Measurements from ENCODE around the gene ERN1. TPM values are rescaled to one million over a fixed set of nuclear protein-coding genes. Genes with fewer than 3 reads are reported as not detected.

The ERN1 gene
- total and polyA plus RNA-seq, 2 experiments from 2014 or later = 10.3 to 16.5 TPM

DNA sequence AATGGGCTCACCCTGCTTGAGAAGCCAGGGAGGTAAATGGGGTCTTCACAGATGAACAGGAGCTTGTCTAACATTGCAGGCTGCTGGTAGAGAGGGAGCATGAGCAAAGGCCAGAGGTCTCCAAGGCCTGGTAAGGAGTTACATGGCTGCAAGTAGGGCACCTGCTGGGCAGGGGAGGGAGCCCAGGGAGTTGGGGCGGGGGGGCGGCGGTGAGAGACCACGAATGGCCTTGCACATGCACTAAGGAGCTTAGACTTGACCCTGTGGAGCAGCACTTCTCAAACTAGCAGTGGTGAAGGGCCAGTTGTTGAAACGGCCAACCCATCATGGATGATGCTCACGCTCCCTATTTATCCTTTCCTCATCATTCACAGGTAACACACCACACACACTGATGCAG, 38.4 kb downstream of the ERN1 start:
- WGBS (ENCODE audit: low lambda C conversion rate, missing lambda C conversion rate) = 92% methylated on average over 6 of the region's 6 CpGs
- Histone ChIP-seq H3K4me2 (no peak overlapping the region), H3K9me3 (ENCODE audit: low read depth) (no peaks in the 10 kb centered on the region), H3K36me3 (replicated peaks; ENCODE audit: insufficient read depth, low read depth) (no peaks in the 10 kb centered on the region), H4K20me1 (ENCODE audit: insufficient read depth, poor library complexity, severe bottlenecking) (no peaks in the 10 kb centered on the region), H3K27me3 (no peaks in the 10 kb centered on the region), H3K27ac (no peak overlapping the region), H3K79me2 (peaks cover 17% of the 10 kb centered on the region), H2AFZ (no peak overlapping the region), H3K9me2 (replicated peaks; ENCODE audit: insufficient read depth) (no peaks in the 10 kb centered on the region), H3K4me1 (ENCODE audit: insufficient read depth) (peaks cover 12% of the 10 kb centered on the region), H3K4me3 (no peak overlapping the region)
- DNase-seq (ENCODE audit: low spot score) = no peak
- TF ChIP-seq, protein P1, sequence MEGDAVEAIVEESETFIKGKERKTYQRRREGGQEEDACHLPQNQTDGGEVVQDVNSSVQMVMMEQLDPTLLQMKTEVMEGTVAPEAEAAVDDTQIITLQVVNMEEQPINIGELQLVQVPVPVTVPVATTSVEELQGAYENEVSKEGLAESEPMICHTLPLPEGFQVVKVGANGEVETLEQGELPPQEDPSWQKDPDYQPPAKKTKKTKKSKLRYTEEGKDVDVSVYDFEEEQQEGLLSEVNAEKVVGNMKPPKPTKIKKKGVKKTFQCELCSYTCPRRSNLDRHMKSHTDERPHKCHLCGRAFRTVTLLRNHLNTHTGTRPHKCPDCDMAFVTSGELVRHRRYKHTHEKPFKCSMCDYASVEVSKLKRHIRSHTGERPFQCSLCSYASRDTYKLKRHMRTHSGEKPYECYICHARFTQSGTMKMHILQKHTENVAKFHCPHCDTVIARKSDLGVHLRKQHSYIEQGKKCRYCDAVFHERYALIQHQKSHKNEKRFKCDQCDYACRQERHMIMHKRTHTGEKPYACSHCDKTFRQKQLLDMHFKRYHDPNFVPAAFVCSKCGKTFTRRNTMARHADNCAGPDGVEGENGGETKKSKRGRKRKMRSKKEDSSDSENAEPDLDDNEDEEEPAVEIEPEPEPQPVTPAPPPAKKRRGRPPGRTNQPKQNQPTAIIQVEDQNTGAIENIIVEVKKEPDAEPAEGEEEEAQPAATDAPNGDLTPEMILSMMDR (IDR thresholded peaks at IDR 0.05; ENCODE audit: poor library complexity) = no peak
- TF ChIP-seq EZH2phosphoT487 (IDR thresholded peaks at IDR 0.05; ENCODE audit: low read depth, severe bottlenecking, unreplicated experiment) = no peak
- no peak for TF ChIP-seq EZH2 (IDR thresholded peaks at IDR 0.05; ENCODE audit: borderline replicate concordance)

DNA sequence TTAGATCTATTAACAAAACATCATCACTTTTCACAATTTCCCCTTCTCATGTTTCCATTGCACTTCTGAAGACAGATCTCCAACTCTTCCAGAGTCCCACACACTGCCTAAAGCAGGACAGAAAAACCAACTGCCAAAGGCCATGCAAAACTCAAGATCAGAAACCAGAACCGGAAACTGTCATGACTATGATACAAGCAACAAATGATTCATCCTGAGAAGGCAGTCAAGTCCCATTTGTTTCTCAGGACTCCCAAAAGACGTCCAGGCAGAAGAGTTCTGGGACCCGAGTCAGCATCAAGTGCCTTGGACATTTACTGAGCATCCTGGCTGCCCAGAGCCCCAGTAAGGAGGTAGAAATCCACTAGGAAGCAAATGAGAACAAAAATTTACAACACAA, 38.8 kb downstream of the ERN1 start:
- Histone ChIP-seq H3K4me2 (no peak overlapping the region), H3K4me1 (ENCODE audit: insufficient read depth) (peaks cover 12% of the 10 kb centered on the region), H3K27me3 (no peaks in the 10 kb centered on the region), H4K20me1 (ENCODE audit: insufficient read depth, poor library complexity, severe bottlenecking) (no peaks in the 10 kb centered on the region), H3K4me3 (no peak overlapping the region), H3K36me3 (replicated peaks; ENCODE audit: insufficient read depth, low read depth) (no peaks in the 10 kb centered on the region), H3K9me2 (replicated peaks; ENCODE audit: insufficient read depth) (no peaks in the 10 kb centered on the region), H3K9me3 (ENCODE audit: low read depth) (no peaks in the 10 kb centered on the region), H2AFZ (no peak overlapping the region), H3K79me2 (peaks cover 19% of the 10 kb centered on the region), H3K27ac (no peak overlapping the region)
- TF ChIP-seq, protein P1 (IDR thresholded peaks at IDR 0.05; ENCODE audit: poor library complexity) = no peak
- no peak for TF ChIP-seq EZH2phosphoT487 (IDR thresholded peaks at IDR 0.05; ENCODE audit: low read depth, severe bottlenecking, unreplicated experiment)
- TF ChIP-seq EZH2 (IDR thresholded peaks at IDR 0.05; ENCODE audit: borderline replicate concordance) = no peak
- 87% methylated on average over 3 of the region's 3 CpGs for WGBS (ENCODE audit: low lambda C conversion rate, missing lambda C conversion rate)
- DNase-seq (ENCODE audit: low spot score) = no peak

GRCh38 chr17:64090144-64090543, 39.8 kb downstream of the ERN1 start:
- 90% methylated on average over 5 of the region's 5 CpGs for WGBS (ENCODE audit: low lambda C conversion rate, missing lambda C conversion rate)
- no peaks in the 10 kb centered on the region for H3K36me3 ChIP-seq (replicated peaks; ENCODE audit: insufficient read depth, low read depth)
- H3K9me3 ChIP-seq (ENCODE audit: low read depth) = no peaks in the 10 kb centered on the region
- TF ChIP-seq, protein P1 (IDR thresholded peaks at IDR 0.05; ENCODE audit: poor library complexity) = no peak
- no peak for TF ChIP-seq EZH2phosphoT487 (IDR thresholded peaks at IDR 0.05; ENCODE audit: low read depth, severe bottlenecking, unreplicated experiment)
- TF ChIP-seq EZH2 (IDR thresholded peaks at IDR 0.05; ENCODE audit: borderline replicate concordance) = no peak
- no peaks in the 10 kb centered on the region for H4K20me1 ChIP-seq (ENCODE audit: insufficient read depth, poor library complexity, severe bottlenecking)
- no peak overlapping the region for H3K4me2 ChIP-seq
- no peaks in the 10 kb centered on the region for H3K9me2 ChIP-seq (replicated peaks; ENCODE audit: insufficient read depth)
- peaks cover 24% of the 10 kb centered on the region for H3K79me2 ChIP-seq
- DNase-seq (ENCODE audit: low spot score) = no peak
- H3K27me3 ChIP-seq = no peaks in the 10 kb centered on the region
- H3K4me3 ChIP-seq = no peak overlapping the region
- peaks cover 16% of the 10 kb centered on the region for H3K4me1 ChIP-seq (ENCODE audit: insufficient read depth)
- H2AFZ ChIP-seq = no peak overlapping the region
- no peak overlapping the region for H3K27ac ChIP-seq
